Nephron progenitor cell (in vitro differentiated cells): ENCODE measurements around the gene CDC27.
"Not testable (repeated sequence)": the region's sequence is repeated elsewhere in the genome, so short reads cannot be mapped to it uniquely, and the experiment has no call there.

ENCODE experiments used
- DNase-seq: peaks from one replicate; pipeline ENCODE4 v3.0.0; 2021
- H3K27ac Mint-ChIP-seq: 2 replicates; pipeline ENCODE4 v1.8.0; 2021; ENCODE audit warnings: mild to moderate bottlenecking, moderate library complexity, mixed read lengths
- H3K27me3 Mint-ChIP-seq: 2 replicates; pipeline ENCODE4 v1.8.0; 2021; ENCODE audit warnings: mild to moderate bottlenecking, low read depth, mixed read lengths; ENCODE audit not compliant: poor library complexity
- H3K36me3 Mint-ChIP-seq: 2 replicates; pipeline ENCODE4 v1.8.0; 2021; ENCODE audit warnings: low read depth, mixed read lengths
- H3K4me1 Mint-ChIP-seq: 2 replicates; pipeline ENCODE4 v1.8.0; 2021; ENCODE audit warnings: mixed read lengths
- H3K4me3 Mint-ChIP-seq: 2 replicates; pipeline ENCODE4 v1.8.0; 2021; ENCODE audit warnings: mild to moderate bottlenecking, moderate library complexity, mixed read lengths
- H3K9me3 Mint-ChIP-seq: 2 replicates; pipeline ENCODE4 v1.8.0; 2021; ENCODE audit warnings: mild to moderate bottlenecking, moderate library complexity, mixed read lengths
- TF ChIP-seq, protein P1 (sequence below): fragments of 200-600 bp; sonication (generic); IDR thresholded peaks from 2 replicates; pipeline ENCODE4 v1.5.0; 2021; ENCODE audit warnings: antibody characterized with exemption

Gene CDC27

GRCh38 chr17:47222047-47222446, 33.0 kb upstream of the CDC27 start:
- no peak overlapping the region for H3K27ac Mint-ChIP-seq
- peaks cover 11% of the 10 kb centered on the region for H3K27me3 Mint-ChIP-seq
- DNase-seq, result no peak
- peaks cover 17% of the 10 kb centered on the region for H3K36me3 Mint-ChIP-seq
- H3K4me3 Mint-ChIP-seq, result no peak overlapping the region
- H3K4me1 Mint-ChIP-seq, result peaks cover 37% of the 10 kb centered on the region
- peaks cover 36% of the 10 kb centered on the region for H3K9me3 Mint-ChIP-seq
- TF ChIP-seq, protein P1, sequence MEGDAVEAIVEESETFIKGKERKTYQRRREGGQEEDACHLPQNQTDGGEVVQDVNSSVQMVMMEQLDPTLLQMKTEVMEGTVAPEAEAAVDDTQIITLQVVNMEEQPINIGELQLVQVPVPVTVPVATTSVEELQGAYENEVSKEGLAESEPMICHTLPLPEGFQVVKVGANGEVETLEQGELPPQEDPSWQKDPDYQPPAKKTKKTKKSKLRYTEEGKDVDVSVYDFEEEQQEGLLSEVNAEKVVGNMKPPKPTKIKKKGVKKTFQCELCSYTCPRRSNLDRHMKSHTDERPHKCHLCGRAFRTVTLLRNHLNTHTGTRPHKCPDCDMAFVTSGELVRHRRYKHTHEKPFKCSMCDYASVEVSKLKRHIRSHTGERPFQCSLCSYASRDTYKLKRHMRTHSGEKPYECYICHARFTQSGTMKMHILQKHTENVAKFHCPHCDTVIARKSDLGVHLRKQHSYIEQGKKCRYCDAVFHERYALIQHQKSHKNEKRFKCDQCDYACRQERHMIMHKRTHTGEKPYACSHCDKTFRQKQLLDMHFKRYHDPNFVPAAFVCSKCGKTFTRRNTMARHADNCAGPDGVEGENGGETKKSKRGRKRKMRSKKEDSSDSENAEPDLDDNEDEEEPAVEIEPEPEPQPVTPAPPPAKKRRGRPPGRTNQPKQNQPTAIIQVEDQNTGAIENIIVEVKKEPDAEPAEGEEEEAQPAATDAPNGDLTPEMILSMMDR, result no peak

DNA sequence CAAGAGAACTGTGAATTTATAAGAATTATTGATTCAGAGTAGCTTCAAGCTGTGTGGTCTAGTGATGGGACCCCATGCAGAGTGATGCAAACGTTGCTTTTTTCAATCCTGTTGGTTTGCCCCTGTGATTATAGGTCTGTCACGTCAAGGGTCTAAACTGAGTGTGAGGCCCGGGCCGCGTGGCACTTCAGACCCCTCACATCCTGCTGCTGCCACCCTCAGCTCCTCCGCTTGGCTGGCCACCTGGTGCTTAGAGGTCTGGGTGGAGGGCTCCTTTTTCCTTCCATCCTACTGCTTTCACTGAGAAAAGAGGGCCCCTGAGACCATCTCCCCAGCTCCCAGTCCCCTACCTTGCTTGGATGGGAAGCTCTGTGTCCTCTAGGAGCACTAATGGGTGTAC, 32.1 kb upstream of the CDC27 start:
- Mint-ChIP-seq H3K36me3 (peaks cover 17% of the 10 kb centered on the region), H3K27me3 (peaks cover 10% of the 10 kb centered on the region), H3K4me1 (peaks cover 37% of the 10 kb centered on the region), H3K9me3 (peaks cover 36% of the 10 kb centered on the region), H3K4me3 (no peak overlapping the region), H3K27ac (no peak overlapping the region)
- no peak for DNase-seq
- TF ChIP-seq, protein P1, result no peak

- no peak overlapping the region for H3K4me3 Mint-ChIP-seq
- H3K27ac Mint-ChIP-seq, result no peak overlapping the region
- TF ChIP-seq, protein P1, result no peak
- H3K9me3 Mint-ChIP-seq, result peaks cover 31% of the 10 kb centered on the region
- peaks cover 10% of the 10 kb centered on the region for H3K27me3 Mint-ChIP-seq
- peaks cover 17% of the 10 kb centered on the region for H3K36me3 Mint-ChIP-seq
- peaks cover 35% of the 10 kb centered on the region for H3K4me1 Mint-ChIP-seq
- no peak for DNase-seq
Observed at GRCh38 chr17:47220531-47220999, 31.5 kb upstream of the CDC27 start.

GRCh38 chr17:47219621-47220475, 30.8 kb upstream of the CDC27 start:
- H3K9me3 Mint-ChIP-seq, result peaks cover 24% of the 10 kb centered on the region
- DNase-seq, result no peak
- H3K27me3 Mint-ChIP-seq, result peaks cover 10% of the 10 kb centered on the region
- no peak overlapping the region for H3K4me3 Mint-ChIP-seq
- no peak overlapping the region for H3K27ac Mint-ChIP-seq
- peaks cover 28% of the 10 kb centered on the region for H3K4me1 Mint-ChIP-seq
- peaks cover 17% of the 10 kb centered on the region for H3K36me3 Mint-ChIP-seq
- TF ChIP-seq, protein P1, result no peak

- TF ChIP-seq, protein P1, result no peak
- Mint-ChIP-seq H3K9me3 (peaks cover 15% of the 10 kb centered on the region), H3K4me3 (no peak overlapping the region), H3K27me3 (peaks cover 10% of the 10 kb centered on the region), H3K36me3 (peaks cover 9% of the 10 kb centered on the region), H3K4me1 (peaks cover 24% of the 10 kb centered on the region), H3K27ac (no peak overlapping the region)
- no peak for DNase-seq
Observed at GRCh38 chr17:47218896-47219430, 29.9 kb upstream of the CDC27 start.

GRCh38 chr17:47217279-47217678, 28.2 kb upstream of the CDC27 start:
- H3K27ac Mint-ChIP-seq, H3K36me3 Mint-ChIP-seq, DNase-seq, H3K4me3 Mint-ChIP-seq, H3K9me3 Mint-ChIP-seq: not testable (repeated sequence)
- H3K4me1 Mint-ChIP-seq, result peaks cover 18% of the 10 kb centered on the region
- peaks cover 16% of the 10 kb centered on the region for H3K27me3 Mint-ChIP-seq

DNA sequence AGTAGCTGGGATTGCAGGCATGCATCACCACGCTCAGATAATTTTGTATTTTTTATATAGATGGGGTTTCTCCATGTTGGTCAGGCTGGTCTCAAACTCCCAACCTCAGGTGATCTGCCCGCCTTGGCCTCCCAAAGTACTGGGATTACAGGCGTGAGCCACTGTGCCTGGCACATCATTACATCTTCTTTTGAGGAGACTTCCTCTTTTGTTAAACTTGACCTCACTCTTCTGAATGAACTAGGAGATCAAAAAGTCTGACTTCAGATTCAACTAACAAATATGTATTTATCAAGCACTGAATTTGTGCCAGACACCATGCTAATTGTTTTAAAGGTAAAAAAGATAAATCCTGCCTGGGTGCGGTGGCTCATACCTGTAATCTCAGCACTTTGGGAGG, 27.7 kb upstream of the CDC27 start:
- not testable (repeated sequence) for H3K9me3 Mint-ChIP-seq

More for the DNA sequence above, 27.7 kb upstream of the CDC27 start:
- Mint-ChIP-seq H3K27me3 (peaks cover 16% of the 10 kb centered on the region), H3K4me1 (peaks cover 18% of the 10 kb centered on the region)
- not testable (repeated sequence) for H3K36me3 Mint-ChIP-seq, H3K4me3 Mint-ChIP-seq, H3K27ac Mint-ChIP-seq, DNase-seq
